LNCaP clone FGC (cell line): ENCODE measurements around the gene WIPF2.

Experiments used
- DNase-seq: peaks from one replicate; pipeline ENCODE4 v3.0.0-alpha.2; 2011; ENCODE audit warnings: low read depth
- H3K4me3 ChIP-seq: 2 replicates; pipeline ENCODE4 v1.5.1; 2011; ENCODE audit warnings: mild to moderate bottlenecking, low read depth, low read length, control low read depth
- CTCF ChIP-seq: IDR thresholded peaks from 2 replicates; pipeline ENCODE4 v1.5.1; 2012; ENCODE audit warnings: mild to moderate bottlenecking; ENCODE audit not compliant: control insufficient read depth, insufficient read depth; ENCODE audit errors: extremely low read depth

The WIPF2 gene

DNA sequence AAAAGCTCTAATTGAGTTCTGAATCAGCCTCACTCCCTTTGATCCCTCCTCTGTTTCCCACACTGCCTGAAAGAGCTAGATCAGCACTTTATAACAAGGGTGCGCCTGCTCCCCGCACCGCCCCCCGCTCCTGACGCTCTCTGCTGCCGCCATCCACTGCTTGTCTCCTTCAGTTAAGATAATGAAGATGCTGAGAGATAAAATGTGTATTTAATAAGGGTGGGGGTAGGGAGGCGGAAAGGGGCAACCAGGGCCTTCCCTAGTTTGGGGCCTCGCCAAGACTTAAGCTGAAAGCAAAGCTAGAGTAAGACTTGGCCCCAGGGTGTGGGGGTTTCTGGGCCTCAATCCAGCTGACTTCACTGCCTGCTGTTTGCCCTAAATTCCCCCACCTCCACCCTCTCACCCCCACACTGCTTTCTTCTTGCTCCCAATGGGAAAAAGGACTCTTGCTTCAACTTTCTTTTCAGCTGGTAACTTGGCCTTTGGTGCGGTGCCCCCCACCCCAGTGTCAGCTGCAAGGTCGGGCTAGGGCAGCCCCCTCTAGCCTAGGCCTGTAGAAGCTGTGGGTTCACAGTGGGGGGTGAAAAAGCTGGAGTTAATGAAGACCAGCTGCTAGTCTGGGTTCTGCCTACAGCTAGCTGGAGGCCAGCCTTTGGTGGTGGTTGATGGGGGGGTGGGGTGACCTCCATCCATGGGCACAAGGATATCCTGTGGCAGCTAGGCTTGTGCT is 88.1 kb downstream of the WIPF2 start:
- DNase-seq: no peak
- H3K4me3 ChIP-seq: no peak overlapping the region
- no peak for TF ChIP-seq CTCF

DNA sequence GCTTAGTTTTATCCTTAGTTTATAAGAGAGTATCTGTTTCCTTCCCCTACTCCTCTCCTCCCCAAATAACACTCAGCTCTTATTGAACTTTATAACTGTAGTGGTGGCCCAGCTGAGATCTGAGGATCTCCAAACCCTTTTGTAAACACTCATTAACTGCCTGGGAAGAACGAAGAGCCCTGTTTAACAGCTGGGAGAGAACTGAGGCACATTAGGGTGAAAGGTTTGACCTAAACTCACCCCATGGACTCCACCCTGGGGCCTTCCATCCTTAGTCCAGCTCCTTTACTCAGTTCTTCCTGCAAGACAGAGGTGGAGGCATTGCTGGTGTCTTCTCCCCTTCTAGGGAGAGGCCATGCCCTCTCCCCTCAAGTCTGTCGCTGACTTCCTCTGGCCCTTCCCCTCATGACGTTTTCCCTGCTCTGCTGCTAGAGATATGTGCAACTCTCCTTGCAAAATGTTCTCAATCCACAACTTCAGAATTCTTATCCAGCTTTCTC is 88.7 kb downstream of the WIPF2 start:
- no peak overlapping the region for H3K4me3 ChIP-seq
- no peak for TF ChIP-seq CTCF
- DNase-seq: no peak

DNA sequence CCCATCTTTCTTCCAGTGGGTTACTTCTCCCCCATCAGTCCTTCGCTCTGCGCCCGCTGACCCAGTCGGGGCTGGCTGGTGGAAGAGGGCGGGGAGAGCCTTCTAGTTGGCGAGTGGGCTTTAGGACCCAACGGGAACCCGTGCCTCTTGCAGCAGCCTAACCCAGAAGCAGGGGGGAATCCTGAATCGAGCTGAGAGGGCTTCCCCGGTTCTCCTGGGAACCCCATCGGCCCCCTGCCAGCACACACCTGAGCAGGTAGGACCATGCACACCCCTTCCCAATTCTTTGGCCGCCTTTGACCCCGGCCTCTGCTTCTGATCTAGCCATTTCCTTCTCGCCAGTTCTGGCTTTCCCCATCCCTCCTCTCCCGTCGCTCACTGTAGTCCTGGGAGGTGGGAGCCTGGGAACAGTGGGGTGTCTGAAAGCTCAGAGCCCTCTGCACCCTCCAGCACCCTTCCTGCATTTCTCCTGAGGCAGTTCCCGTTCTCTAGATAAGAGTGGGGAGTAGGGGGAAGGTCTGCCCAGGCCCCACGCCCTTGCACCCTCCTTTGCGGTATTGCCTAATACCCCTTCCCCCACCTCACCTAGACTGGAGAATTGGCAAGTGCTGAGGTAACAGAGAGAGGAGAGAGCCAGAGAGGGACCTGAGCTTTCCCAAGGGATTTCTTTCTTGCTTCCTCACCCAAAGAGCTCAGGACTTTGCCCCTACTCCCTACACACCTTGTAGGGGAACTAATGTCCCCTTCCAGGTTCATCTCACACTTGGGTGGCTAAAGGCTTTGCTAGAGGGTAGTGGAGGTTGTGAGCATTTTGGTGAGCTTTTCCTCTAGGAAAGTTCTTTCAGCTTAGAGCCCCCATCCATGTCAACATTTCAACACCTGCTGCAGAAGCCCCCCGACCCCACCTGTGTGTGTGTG is 90.2 kb downstream of the WIPF2 start, which contains the start of gene RARA:
Gene RARA, plus strand, starts transcription at position 150 of the 918 bp plus-strand sequence. CDS start 22,039 bp downstream, outside the sequence.
- no peak within 1 kb of the TSS for H3K4me3 ChIP-seq
- DNase-seq: no peak
- TF ChIP-seq CTCF: no peak

DNA sequence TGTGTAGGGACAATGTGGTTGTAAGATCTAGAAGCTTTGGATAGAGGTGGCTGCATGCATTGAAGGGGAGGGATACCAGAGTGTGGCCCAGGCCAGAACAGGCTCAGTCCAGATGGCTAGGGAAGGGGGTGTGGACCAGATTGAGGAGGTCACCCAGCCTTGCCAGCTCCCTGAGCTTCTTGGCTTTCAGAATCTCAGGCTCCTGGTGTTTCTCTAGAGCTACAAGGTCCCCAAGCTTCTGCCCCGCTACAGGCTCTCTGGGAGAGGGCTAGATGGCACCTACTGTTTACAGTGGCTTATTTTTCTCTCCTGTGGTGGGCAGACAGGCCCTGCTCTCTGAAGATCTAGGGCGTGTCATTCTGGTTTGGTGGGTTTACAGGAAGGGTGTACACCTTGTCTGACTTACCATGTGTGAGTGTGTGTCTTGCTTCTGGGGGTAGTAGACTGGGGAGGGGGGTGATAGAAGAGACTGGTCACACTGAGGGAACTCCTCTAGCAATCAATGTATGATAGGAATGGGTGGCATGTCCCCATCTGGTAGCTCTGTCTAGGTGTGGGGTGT is 90.9 kb downstream of the WIPF2 start:
- TF ChIP-seq CTCF: no peak
- H3K4me3 ChIP-seq: no peak overlapping the region
- DNase-seq: no peak

- no peak for TF ChIP-seq CTCF
- no peak for DNase-seq
- H3K4me3 ChIP-seq: no peak overlapping the region
Observed at GRCh38 chr17:40310882-40311391, 91.8 kb downstream of the WIPF2 start.

- no peak overlapping the region for H3K4me3 ChIP-seq
- no peak for DNase-seq
- no peak for TF ChIP-seq CTCF
Observed at GRCh38 chr17:40311575-40311974, 92.5 kb downstream of the WIPF2 start.
